Measurements from ENCODE around the gene TAF4B. TPM values are rescaled to one million over a fixed set of nuclear protein-coding genes. Genes with fewer than 3 reads are reported as not detected.

The TAF4B gene
- total and polyA plus RNA-seq, 2 donors (not counting 1 experiment from before 2014, with no cell fraction given), result 0.42 to 2.0 TPM

- Histone ChIP-seq H3K27me3 (ENCODE audit: control insufficient read depth, insufficient read depth, low read length) (no peaks in the 10 kb centered on the region), H3K4me2 (ENCODE audit: extremely low read depth, insufficient read depth, low read length) (no peak overlapping the region), H3K4me1 (ENCODE audit: control insufficient read depth, extremely low read depth, insufficient read depth, low read length) (no peaks in the 10 kb centered on the region), H3K36me3 (ENCODE audit: control insufficient read depth, insufficient read depth, low read length) (no peaks in the 10 kb centered on the region), H4K20me1 (ENCODE audit: control insufficient read depth, extremely low read depth, insufficient read depth, low read length) (no peaks in the 10 kb centered on the region), H3K9me3 (ENCODE audit: control insufficient read depth, insufficient read depth, low read depth, low read length) (no peaks in the 10 kb centered on the region), H3K79me2 (ENCODE audit: control insufficient read depth, insufficient read depth, low read length) (no peaks in the 10 kb centered on the region), H3K4me3 (replicated peaks in 1 of 4; ENCODE audit: control extremely low read depth in 1 of 4, insufficient read depth in 1 of 4, low read depth in 3 of 4, low read length in 4 of 4) (no peak overlapping the region), H3K9ac (ENCODE audit: insufficient read depth, low read length) (no peak overlapping the region), H2AFZ (ENCODE audit: low read length) (no peak overlapping the region), H3K27ac (ENCODE audit: insufficient read depth, low read length) (no peak overlapping the region)
- DNase-seq (ENCODE audit: low read depth in 2 of 2), result no peak
- TF ChIP-seq CTCF (conservative IDR thresholded peaks at IDR 0.05 in 1 of 2, IDR thresholded peaks at IDR 0.05 in 1 of 2; ENCODE audit: low read depth in 1 of 2, low read length in 2 of 2) (no peak), EZH2 (IDR thresholded peaks at IDR 0.05; ENCODE audit: low read length, missing control alignments) (no peak)
These were observed 61.4 kb downstream of the TAF4B start for GRCh38 chr18:26287644-26288043.

DNA sequence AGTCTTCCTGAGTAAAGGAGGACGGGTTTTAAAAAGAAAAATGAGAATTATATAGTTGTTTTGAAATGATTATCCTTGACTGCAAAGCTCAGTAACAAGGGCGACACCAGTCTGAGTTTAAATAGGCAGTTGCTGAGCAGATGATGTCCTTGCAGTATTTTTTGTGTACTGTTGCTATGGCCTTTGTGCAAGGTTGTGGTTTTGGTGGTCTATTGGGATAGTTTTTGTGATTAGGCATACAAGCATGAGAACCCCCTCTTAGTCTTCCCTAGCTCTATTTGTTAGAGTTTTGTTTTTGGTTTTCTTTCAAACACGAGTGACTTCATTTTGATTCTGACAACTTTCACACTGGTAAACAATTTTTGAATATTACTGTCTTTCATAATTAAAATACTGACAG, 64.1 kb downstream of the TAF4B start:
- Histone ChIP-seq H3K4me2 (ENCODE audit: extremely low read depth, insufficient read depth, low read length) (no peak overlapping the region), H3K27me3 (ENCODE audit: control insufficient read depth, insufficient read depth, low read length) (no peaks in the 10 kb centered on the region), H3K9me3 (ENCODE audit: control insufficient read depth, insufficient read depth, low read depth, low read length) (no peaks in the 10 kb centered on the region), H3K27ac (ENCODE audit: insufficient read depth, low read length) (no peak overlapping the region), H3K36me3 (ENCODE audit: control insufficient read depth, insufficient read depth, low read length) (no peaks in the 10 kb centered on the region), H2AFZ (ENCODE audit: low read length) (no peak overlapping the region), H4K20me1 (ENCODE audit: control insufficient read depth, extremely low read depth, insufficient read depth, low read length) (no peaks in the 10 kb centered on the region), H3K79me2 (ENCODE audit: control insufficient read depth, insufficient read depth, low read length) (no peaks in the 10 kb centered on the region), H3K4me3 (replicated peaks in 1 of 4; ENCODE audit: control extremely low read depth in 1 of 4, insufficient read depth in 1 of 4, low read depth in 3 of 4, low read length in 4 of 4) (no peak overlapping the region), H3K4me1 (ENCODE audit: control insufficient read depth, extremely low read depth, insufficient read depth, low read length) (no peaks in the 10 kb centered on the region), H3K9ac (ENCODE audit: insufficient read depth, low read length) (no peak overlapping the region)
- no peak for DNase-seq (ENCODE audit: low read depth in 2 of 2)
- TF ChIP-seq EZH2 (IDR thresholded peaks at IDR 0.05; ENCODE audit: low read length, missing control alignments) (no peak), CTCF (conservative IDR thresholded peaks at IDR 0.05 in 1 of 2, IDR thresholded peaks at IDR 0.05 in 1 of 2; ENCODE audit: low read depth in 1 of 2, low read length in 2 of 2) (no peak)

DNA sequence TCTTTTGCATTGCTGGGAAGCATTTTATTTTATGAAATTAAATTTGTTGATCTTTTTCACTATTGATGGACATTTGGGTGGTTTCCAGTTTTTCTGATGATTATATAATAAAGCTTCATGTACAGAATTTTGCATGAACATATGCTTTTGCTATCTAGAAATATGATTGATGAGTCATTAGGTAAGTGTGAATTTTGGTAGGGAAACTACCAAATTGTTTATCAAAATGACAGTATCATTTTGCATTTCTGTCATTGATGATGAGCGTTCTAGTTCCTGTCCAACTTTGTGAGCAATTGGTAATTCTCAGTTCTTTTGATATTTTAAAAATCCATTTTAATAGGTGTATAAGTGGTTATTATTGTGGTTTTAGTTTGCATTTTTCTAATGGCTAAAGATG, 67.7 kb downstream of the TAF4B start:
- Histone ChIP-seq H2AFZ (ENCODE audit: low read length) (no peak overlapping the region), H3K27me3 (ENCODE audit: control insufficient read depth, insufficient read depth, low read length) (no peaks in the 10 kb centered on the region), H3K9ac (ENCODE audit: insufficient read depth, low read length) (no peak overlapping the region), H3K36me3 (ENCODE audit: control insufficient read depth, insufficient read depth, low read length) (no peaks in the 10 kb centered on the region), H3K27ac (ENCODE audit: insufficient read depth, low read length) (no peak overlapping the region), H3K9me3 (ENCODE audit: control insufficient read depth, insufficient read depth, low read depth, low read length) (no peaks in the 10 kb centered on the region), H3K79me2 (ENCODE audit: control insufficient read depth, insufficient read depth, low read length) (no peaks in the 10 kb centered on the region), H4K20me1 (ENCODE audit: control insufficient read depth, extremely low read depth, insufficient read depth, low read length) (no peaks in the 10 kb centered on the region), H3K4me3 (replicated peaks in 1 of 4; ENCODE audit: control extremely low read depth in 1 of 4, insufficient read depth in 1 of 4, low read depth in 3 of 4, low read length in 4 of 4) (no peak overlapping the region), H3K4me2 (ENCODE audit: extremely low read depth, insufficient read depth, low read length) (no peak overlapping the region), H3K4me1 (ENCODE audit: control insufficient read depth, extremely low read depth, insufficient read depth, low read length) (no peaks in the 10 kb centered on the region)
- DNase-seq (ENCODE audit: low read depth in 2 of 2), result no peak
- TF ChIP-seq EZH2 (IDR thresholded peaks at IDR 0.05; ENCODE audit: low read length, missing control alignments) (no peak), CTCF (conservative IDR thresholded peaks at IDR 0.05 in 1 of 2, IDR thresholded peaks at IDR 0.05 in 1 of 2; ENCODE audit: low read depth in 1 of 2, low read length in 2 of 2) (no peak)
